SK-N-SH (cell line): ENCODE results near the gene SOD3. TPM values are rescaled to one million over a fixed set of nuclear protein-coding genes. Genes with fewer than 3 reads are reported as not detected.

Experiments
- CTCF ChIA-PET: fragments of 300-600, 350-600 bp; formaldehyde crosslinking; extraction: SDS; loops from one replicate; lab custom pipeline; 2021; lab: Yijun Ruan, JAX
- POLR2A ChIA-PET: fragments of 350-600 bp; sonication (Branson Sonifier 250); formaldehyde crosslinking; extraction: SDS; loops from one replicate; lab custom pipeline; 2020; ENCODE audit warnings: antibody characterized with exemption, inconsistent platforms; lab: Yijun Ruan, JAX
- DNase-seq: peaks from one replicate; pipeline ENCODE4 v3.0.0; 2012
- H2AFZ ChIP-seq: fragments of 200-600 bp; sonication (generic); 2 replicates; pipeline ENCODE4 v1.8.1; 2016; ENCODE audit warnings: antibody characterized with exemption, mild to moderate bottlenecking, low read depth
- H3F3A ChIP-seq: fragments of 200-600 bp; sonication (generic); replicated peaks from 2 replicates; pipeline ENCODE3; 2016; ENCODE audit warnings: antibody characterized with exemption, mild to moderate bottlenecking; ENCODE audit not compliant: insufficient read depth
- H3K27ac ChIP-seq, 2 experiments: fragments of 200-500 bp in 1 of 2; fragments of 200-600 bp in 1 of 2; sonication (Bioruptor generic) in 1 of 2; sonication (generic), shearing (Covaris generic) in 1 of 2; 2 replicates each; pipeline versions ENCODE4 v1.5.1 to v1.6.1; 2014 to 2016; ENCODE audit warnings: low read depth in 2 of 2, inconsistent platforms in 1 of 2, low read length in 1 of 2, mild to moderate bottlenecking in 1 of 2, mixed read lengths in 1 of 2
- H3K27me3 ChIP-seq: fragments of 200-600 bp; sonication (generic), shearing (Covaris generic); 2 replicates; pipeline ENCODE4 v1.6.1; 2016; ENCODE audit warnings: mixed run types; ENCODE audit not compliant: insufficient read depth
- H3K36me3 ChIP-seq, 2 experiments: fragments of 200-500 bp in 1 of 2; fragments of 200-600 bp in 1 of 2; sonication (Bioruptor generic) in 1 of 2; sonication (generic) in 1 of 2; replicated peaks in 1 of 2; 2 replicates each; pipeline versions ENCODE3 to v1.5.1; 2014 to 2016; ENCODE audit warnings: low read length in 1 of 2, mild to moderate bottlenecking in 1 of 2; ENCODE audit not compliant: insufficient read depth in 2 of 2, control insufficient read depth in 1 of 2
- H3K4me1 ChIP-seq, 2 experiments: fragments of 200-500 bp in 1 of 2; fragments of 200-600 bp in 1 of 2; sonication (Bioruptor generic) in 1 of 2; sonication (generic), shearing (Covaris generic) in 1 of 2; 2 replicates each; pipeline versions ENCODE4 v1.5.1 to v1.6.1; 2014 to 2016; ENCODE audit warnings: low read depth in 1 of 2, low read length in 1 of 2, mixed run types in 1 of 2; ENCODE audit not compliant: insufficient read depth in 2 of 2, control insufficient read depth in 1 of 2
- H3K4me2 ChIP-seq: fragments of 200-600 bp; sonication (generic), shearing (Covaris generic); 2 replicates; pipeline ENCODE4 v1.6.1; 2017; ENCODE audit warnings: mixed run types
- H3K4me3 ChIP-seq, 2 experiments: fragments of 200-500 bp in 1 of 2; fragments of 200-600 bp in 1 of 2; sonication (Bioruptor generic) in 1 of 2; sonication (generic), shearing (Covaris generic) in 1 of 2; 2 replicates each; pipeline versions ENCODE4 v1.5.1 to v1.8.1; 2014 to 2016; ENCODE audit warnings: low read depth in 2 of 2, inconsistent platforms in 1 of 2, low read length in 1 of 2, mild to moderate bottlenecking in 1 of 2, mixed read lengths in 1 of 2, moderate library complexity in 1 of 2
- H3K79me2 ChIP-seq: fragments of 200-600 bp; sonication (generic); 2 replicates; pipeline ENCODE4 v1.8.1; 2017; ENCODE audit warnings: mild to moderate bottlenecking; ENCODE audit not compliant: insufficient read depth
- H3K9ac ChIP-seq: fragments of 200-600 bp; sonication (generic); 2 replicates; pipeline ENCODE4 v1.6.1; 2017; ENCODE audit warnings: mixed run types
- H3K9me2 ChIP-seq: fragments of 200-600 bp; sonication (generic); 2 replicates; pipeline ENCODE4 v1.6.1; 2017; ENCODE audit warnings: mixed run types
- H3K9me3 ChIP-seq: fragments of 200-600 bp; sonication (generic); 2 replicates; pipeline ENCODE4 v1.6.1; 2017; ENCODE audit warnings: mixed run types, mild to moderate bottlenecking, moderate library complexity
- H4K20me1 ChIP-seq: fragments of 200-600 bp; sonication (generic); 2 replicates; pipeline ENCODE4 v1.6.1; 2017; ENCODE audit warnings: mild to moderate bottlenecking, mixed run types; ENCODE audit not compliant: insufficient read depth
- CTCF ChIP-seq: fragments of 200-600 bp; sonication (generic); IDR thresholded peaks from 2 replicates; pipeline ENCODE4 v1.6.1; 2017; ENCODE audit warnings: antibody characterized with exemption, mild to moderate bottlenecking, moderate library complexity
- FOXM1 ChIP-seq: IDR thresholded peaks from 2 replicates; pipeline ENCODE4 v1.4.0; 2012; ENCODE audit warnings: low read depth, mild to moderate bottlenecking
- GABPA ChIP-seq: IDR thresholded peaks from 2 replicates; pipeline ENCODE4 v1.4.0; 2012; ENCODE audit warnings: low read depth, mild to moderate bottlenecking
- GATA2 ChIP-seq: sonication (generic); formaldehyde crosslinking; IDR thresholded peaks from 2 replicates; pipeline ENCODE4 v1.5.0; 2020; ENCODE audit warnings: mild to moderate bottlenecking, missing genetic modification reagents
- JUND ChIP-seq: IDR thresholded peaks from 2 replicates; pipeline ENCODE4 v1.4.0; 2012
- RAD21 ChIP-seq: IDR thresholded peaks from 2 replicates; pipeline ENCODE4 v1.6.1; 2012; ENCODE audit warnings: mild to moderate bottlenecking, low read length
- REST ChIP-seq: IDR thresholded peaks from 2 replicates; pipeline ENCODE4 v1.6.1; 2012; ENCODE audit warnings: mild to moderate bottlenecking, low read depth, low read length, moderate library complexity
- RFX5 ChIP-seq: IDR thresholded peaks from 2 replicates; pipeline ENCODE4 v1.6.1; 2012; ENCODE audit warnings: mild to moderate bottlenecking, improper control_type of control experiment, low read length
- RXRA ChIP-seq: IDR thresholded peaks from 2 replicates; pipeline ENCODE4 v1.4.0; 2012; ENCODE audit warnings: low read depth, mild to moderate bottlenecking, borderline replicate concordance
- SMC3 ChIP-seq: IDR thresholded peaks from 2 replicates; pipeline ENCODE4 v1.6.1; 2012; ENCODE audit warnings: low read depth, low read length, improper control_type of control experiment
- TAF1 ChIP-seq: IDR thresholded peaks from 2 replicates; pipeline ENCODE4 v1.6.1; 2012; ENCODE audit warnings: low read depth, mild to moderate bottlenecking, low read length, moderate library complexity, borderline replicate concordance
- TCF12 ChIP-seq: IDR thresholded peaks from 2 replicates; pipeline ENCODE4 v1.4.0; 2012
- USF1 ChIP-seq: IDR thresholded peaks from 2 replicates; pipeline ENCODE4 v1.4.0; 2012; ENCODE audit warnings: low read depth, borderline replicate concordance
- USF2 ChIP-seq: fragments of 150-350 bp; IDR thresholded peaks from 2 replicates; pipeline ENCODE4 v1.6.1; 2017; ENCODE audit warnings: antibody characterized with exemption, low read length, low read depth, borderline replicate concordance
- YY1 ChIP-seq: IDR thresholded peaks from 2 replicates; pipeline ENCODE4 v1.4.0; 2012; ENCODE audit warnings: low read depth, mild to moderate bottlenecking
- WGBS: methylation state at CpG from one replicate; pipeline ENCODE4 v1.1.6; 2017; ENCODE audit warnings: low lambda C conversion rate; 5-methylcytosine and 5-hydroxymethylcytosine counted together
- polyA plus RNA-seq, 3 experiments: library from polyadenylated mRNA; depleted of rRNA; stranded (reverse); fragments of >200 nt; gene quantifications; 2 replicates each; pipeline ENCODE4 v1.2.3, GENCODE V29; 2012

Gene SOD3
- polyA plus RNA-seq, 1 of the 3 experiments (the other 2 are of a cell fraction) = 21.6 TPM

GRCh38 chr4:24792552-24792951 lies 2.8 kb upstream of the SOD3 start:
- Histone ChIP-seq H4K20me1 (no peaks in the 10 kb centered on the region), H3K4me2 (no peak overlapping the region), H3K4me1 (peaks cover 2 to 11% of the 10 kb centered on the region in 2 experiments; a peak in 2 of 4 replicates), H3K4me3 (no peak overlapping the region), H3K27me3 (no peaks in the 10 kb centered on the region), H3K79me2 (no peaks in the 10 kb centered on the region), H3K9me3 (0 out of 2 replicates have a peak, but pooled peaks cover under 1% of the 10 kb centered on the region), H2AFZ (no peak overlapping the region), H3K27ac (no peak overlapping the region), H3K9me2 (no peaks in the 10 kb centered on the region), H3K36me3 (no peaks in the 10 kb centered on the region), H3F3A (peaks cover 15% of the 10 kb centered on the region), H3K9ac (no peak overlapping the region)
- no peak for DNase-seq
- TF ChIP-seq YY1 (no peak), USF2 (no peak), GABPA (no peak), REST (no peak), JUND (no peak), SMC3 (no peak), TCF12 (no peak), RFX5 (no peak), GATA2 (CRISPR knock-in tag) (no peak), RXRA (no peak), USF1 (no peak)
- WGBS = 67% methylated on average over 4 of the region's 4 CpGs
- ChIA-PET CTCF (interaction anchor here (1.3 kb wide), 1 partner anchor 10 kb away, joined by 3 read pairs; no protein-coding TSS in a partner anchor), POLR2A (no interaction called here)

- H3F3A ChIP-seq = peaks cover 15% of the 10 kb centered on the region
- H3K4me1 ChIP-seq = peaks cover 2 to 11% of the 10 kb centered on the region in 2 experiments; a peak in 2 of 4 replicates
- no peaks in the 10 kb centered on the region for H3K9me3 ChIP-seq
- DNase-seq = no peak
- no peaks in the 10 kb centered on the region for H3K27me3 ChIP-seq
- ChIA-PET POLR2A (no interaction called here), CTCF (interaction anchor here (1.3 kb wide), 1 partner anchor 10 kb away, joined by 3 read pairs; no protein-coding TSS in a partner anchor)
- H4K20me1 ChIP-seq = no peaks in the 10 kb centered on the region
- 0 out of 4 replicates have a peak overlapping the region, but pooled peaks of 1 of the 2 experiments have one; percentile 72 for H3K27ac ChIP-seq
- peak; percentile 55 for TF ChIP-seq CTCF
- no peak for TF ChIP-seq FOXM1
- no peak for TF ChIP-seq TAF1
- TF ChIP-seq RAD21 = peak; percentile 30; the same call in 1 of the 2 replicates
- peak; percentile 17; the same call in 1 of the 2 replicates for TF ChIP-seq SMC3
- H3K4me2 ChIP-seq = 0 out of 2 replicates have a peak overlapping the region, but pooled peaks have one; percentile 77
- H3K9ac ChIP-seq = no peak overlapping the region
- H3K79me2 ChIP-seq = no peaks in the 10 kb centered on the region
- no peaks in the 10 kb centered on the region for H3K36me3 ChIP-seq
- 66% methylated on average over 8 of the region's 8 CpGs for WGBS
- H3K4me3 ChIP-seq = no peak overlapping the region
- no peak overlapping the region for H2AFZ ChIP-seq
- H3K9me2 ChIP-seq = no peaks in the 10 kb centered on the region
Measured at GRCh38 chr4:24793219-24794005, 2.0 kb upstream of the SOD3 start.
